A549 (cell line): ENCODE data around the gene AJAP1.

Experiments
- CBX2 ChIP-seq: fragments of 200-600 bp; sonication (generic); IDR thresholded peaks from 2 replicates; pipeline ENCODE4 v1.6.1; 2016; ENCODE audit warnings: low read depth, mild to moderate bottlenecking, borderline replicate concordance
- CBX8 ChIP-seq: fragments of 200-600 bp; sonication (generic); IDR thresholded peaks from 2 replicates; pipeline ENCODE4 v1.6.1; 2016
- CHD2 ChIP-seq: fragments of 150-350 bp; IDR thresholded peaks from 2 replicates; pipeline ENCODE4 v1.6.1; 2014; ENCODE audit warnings: low read length; ENCODE audit not compliant: partially characterized antibody
- CTCF ChIP-seq: fragments of >200 bp; sonication (Bioruptor Twin); formaldehyde crosslinking; IDR thresholded peaks from 3 replicates; pipeline ENCODE4 v1.5.1; 2016
- ESRRA ChIP-seq: fragments of 150-350 bp; IDR thresholded peaks from 2 replicates; pipeline ENCODE4 v1.6.1; 2014; ENCODE audit warnings: mild to moderate bottlenecking, low read length, borderline replicate concordance
- MAZ ChIP-seq: fragments of 150-350 bp; IDR thresholded peaks from 2 replicates; pipeline ENCODE4 v1.6.1; 2014; ENCODE audit warnings: antibody characterized with exemption, low read depth, low read length, borderline replicate concordance
- MYC ChIP-seq: IDR thresholded peaks from 2 replicates; pipeline ENCODE4 v1.6.1; 2012; ENCODE audit warnings: mild to moderate bottlenecking, inconsistent platforms, low read length, improper control_type of control experiment, borderline replicate concordance
- PBX3 ChIP-seq: IDR thresholded peaks from 2 replicates; pipeline ENCODE4 v1.6.1; 2012
- POLR2A ChIP-seq: IDR thresholded peaks from 2 replicates; pipeline ENCODE4 v1.6.1; 2012; ENCODE audit warnings: mild to moderate bottlenecking, low read length
- RAD21 ChIP-seq, 2 experiments: fragments of >200 bp in 1 of 2; sonication (Bioruptor Twin) in 1 of 2; formaldehyde crosslinking in 1 of 2; IDR thresholded peaks in 1 of 2; conservative IDR thresholded peaks in 1 of 2; 2 replicates in 1 of 2; 3 replicates in 1 of 2; pipeline ENCODE4 v1.6.1; 2012 to 2018; ENCODE audit warnings: inconsistent platforms in 1 of 2
- RCOR1 ChIP-seq: fragments of 150-350 bp; IDR thresholded peaks from 2 replicates; pipeline ENCODE4 v1.6.1; 2014; ENCODE audit warnings: antibody characterized with exemption, low read length, low read depth
- SMC3 ChIP-seq: fragments of >200 bp; sonication (Bioruptor Twin); formaldehyde crosslinking; IDR thresholded peaks from 3 replicates; pipeline ENCODE4 v1.6.1; 2018; ENCODE audit warnings: inconsistent platforms
- USF2 ChIP-seq: fragments of 450-650 bp; IDR thresholded peaks from 2 replicates; pipeline ENCODE4 v1.6.1; 2014; ENCODE audit warnings: antibody characterized with exemption

GRCh38 chr1:4741876-4742423 is 87.5 kb downstream of the AJAP1 start:
- TF ChIP-seq CTCF (no peak), RAD21 (conservative IDR thresholded peaks at IDR 0.05 in 1 of 2, IDR thresholded peaks at IDR 0.05 in 1 of 2) (no peak), PBX3 (no peak), CHD2 (no peak), RCOR1 (no peak), MAZ (no peak), SMC3 (no peak), POLR2A (no peak), MYC (no peak), ESRRA (no peak), CBX8 (no peak), USF2 (no peak), CBX2 (no peak)
